Uterus (tissue), 2 donors: ENCODE results near the gene PLK5.

ENCODE experiments used
- POLR2A ChIP-seq, 2 donors: fragments of 450-650 bp; IDR thresholded peaks; one replicate each; pipeline ENCODE4 v1.6.1; 2016; ENCODE audit warnings: antibody characterized with exemption in 2 of 2, mild to moderate bottlenecking in 1 of 2, moderate library complexity in 1 of 2
- TF ChIP-seq, protein P1 (sequence below), 4 experiments: fragments of 200-600 bp in 2 of 4; fragments of 450-650 bp in 2 of 4; sonication (generic) in 2 of 4; IDR thresholded peaks; one replicate each; pipeline ENCODE4 v1.5.1; 2016 to 2019; ENCODE audit warnings: antibody characterized with exemption in 4 of 4, mild to moderate bottlenecking in 2 of 4, moderate library complexity in 1 of 4

DNA sequence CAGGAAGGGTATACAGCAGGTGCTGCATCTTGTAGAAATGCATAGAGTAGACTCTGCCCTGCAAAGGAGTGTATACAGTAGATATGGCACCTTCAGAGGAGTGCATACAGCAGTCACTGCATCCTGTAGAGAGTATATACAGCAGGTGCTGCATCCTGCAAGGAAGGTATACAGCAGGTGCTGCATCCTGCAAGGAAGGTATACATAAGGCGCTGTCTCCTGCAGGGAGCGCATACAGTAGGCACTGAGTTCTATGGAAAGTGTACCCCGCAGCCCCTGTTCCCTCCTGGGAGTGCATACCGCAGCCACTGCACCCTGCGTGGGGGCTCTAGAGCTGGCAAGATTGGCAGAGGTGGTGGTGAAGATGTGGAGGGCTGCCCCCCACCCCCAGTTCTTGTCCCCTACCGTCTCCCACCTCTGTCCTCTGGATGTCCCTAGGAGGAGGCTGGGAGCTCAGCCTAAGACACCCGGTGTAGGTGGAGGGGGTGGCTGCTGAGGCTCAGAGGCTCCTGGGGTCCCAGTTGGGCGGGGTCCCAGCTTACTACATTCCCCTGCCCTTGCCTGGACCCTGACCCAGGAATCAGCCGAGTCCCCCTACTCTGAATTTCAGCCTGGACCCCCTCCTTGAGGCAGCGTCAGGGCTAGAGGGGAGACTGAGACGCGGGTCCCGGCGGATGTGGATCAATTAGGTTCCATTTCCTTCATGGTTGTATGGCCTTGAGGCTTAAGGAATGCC is 8.7 kb upstream of the PLK5 start:
- TF ChIP-seq, protein P1, sequence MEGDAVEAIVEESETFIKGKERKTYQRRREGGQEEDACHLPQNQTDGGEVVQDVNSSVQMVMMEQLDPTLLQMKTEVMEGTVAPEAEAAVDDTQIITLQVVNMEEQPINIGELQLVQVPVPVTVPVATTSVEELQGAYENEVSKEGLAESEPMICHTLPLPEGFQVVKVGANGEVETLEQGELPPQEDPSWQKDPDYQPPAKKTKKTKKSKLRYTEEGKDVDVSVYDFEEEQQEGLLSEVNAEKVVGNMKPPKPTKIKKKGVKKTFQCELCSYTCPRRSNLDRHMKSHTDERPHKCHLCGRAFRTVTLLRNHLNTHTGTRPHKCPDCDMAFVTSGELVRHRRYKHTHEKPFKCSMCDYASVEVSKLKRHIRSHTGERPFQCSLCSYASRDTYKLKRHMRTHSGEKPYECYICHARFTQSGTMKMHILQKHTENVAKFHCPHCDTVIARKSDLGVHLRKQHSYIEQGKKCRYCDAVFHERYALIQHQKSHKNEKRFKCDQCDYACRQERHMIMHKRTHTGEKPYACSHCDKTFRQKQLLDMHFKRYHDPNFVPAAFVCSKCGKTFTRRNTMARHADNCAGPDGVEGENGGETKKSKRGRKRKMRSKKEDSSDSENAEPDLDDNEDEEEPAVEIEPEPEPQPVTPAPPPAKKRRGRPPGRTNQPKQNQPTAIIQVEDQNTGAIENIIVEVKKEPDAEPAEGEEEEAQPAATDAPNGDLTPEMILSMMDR (IDR thresholded peaks at IDR 0.05) = no peak
- TF ChIP-seq POLR2A (IDR thresholded peaks at IDR 0.05) = no peak
